GM23338 (cell line): ENCODE results near the gene EED. TPM values are rescaled to one million over a fixed set of nuclear protein-coding genes. Genes with fewer than 3 reads are reported as not detected.

Source experiments
- ATAC-seq: fragments of 200-7000 bp; cut with Tn5 transposase; 3 replicates; pipeline ENCODE4 v1.9.1; 2020
- DNase-seq: peaks from one replicate; pipeline ENCODE4 v3.0.0-alpha.2; 2015; ENCODE audit warnings: low spot score
- H2AFZ ChIP-seq: fragments of 200-600 bp; sonication (generic); 2 replicates; pipeline ENCODE4 v1.8.0; 2016; ENCODE audit warnings: antibody characterized with exemption, mild to moderate bottlenecking, moderate library complexity
- H3F3A ChIP-seq: fragments of 200-600 bp; sonication (generic); replicated peaks from 2 replicates; pipeline ENCODE4 v1.8.0; 2017; ENCODE audit warnings: antibody characterized with exemption, mixed run types, low read depth
- H3K27ac ChIP-seq: fragments of 200-600 bp; sonication (generic); 2 replicates; pipeline ENCODE4 v1.6.1; 2016; ENCODE audit warnings: low read depth
- H3K27me3 ChIP-seq: fragments of 200-600 bp; sonication (generic); 2 replicates; pipeline ENCODE4 v1.8.0; 2016; ENCODE audit warnings: mild to moderate bottlenecking, mixed run types, moderate library complexity; ENCODE audit not compliant: insufficient read depth
- H3K36me3 ChIP-seq: fragments of 200-600 bp; sonication (generic); 2 replicates; pipeline ENCODE4 v1.8.0; 2016; ENCODE audit warnings: mild to moderate bottlenecking; ENCODE audit not compliant: insufficient read depth
- H3K4me1 ChIP-seq: fragments of 200-600 bp; sonication (generic); 2 replicates; pipeline ENCODE4 v1.8.0; 2016; ENCODE audit warnings: mild to moderate bottlenecking, moderate library complexity; ENCODE audit not compliant: insufficient read depth
- H3K4me2 ChIP-seq: fragments of 200-600 bp; sonication (generic); 2 replicates; pipeline ENCODE4 v1.7.1; 2017; ENCODE audit warnings: mixed run types
- H3K4me3 ChIP-seq: fragments of 200-600 bp; sonication (generic); 2 replicates; pipeline ENCODE4 v1.6.1; 2016; ENCODE audit warnings: mixed run types
- H3K79me2 ChIP-seq: fragments of 200-600 bp; sonication (generic); replicated peaks from 2 replicates; pipeline ENCODE4 v1.8.0; 2017; ENCODE audit warnings: mild to moderate bottlenecking; ENCODE audit not compliant: insufficient read depth
- H3K9me2 ChIP-seq: fragments of 200-600 bp; sonication (generic); 2 replicates; pipeline ENCODE4 v1.8.0; 2017; ENCODE audit not compliant: insufficient read depth
- H4K20me1 ChIP-seq: fragments of 200-600 bp; sonication (generic); replicated peaks from 2 replicates; pipeline ENCODE4 v1.8.0; 2017; ENCODE audit warnings: mild to moderate bottlenecking; ENCODE audit not compliant: insufficient read depth
- H3K27ac Mint-ChIP-seq: 2 replicates; pipeline ENCODE4 v1.8.0; 2020; ENCODE audit warnings: inconsistent platforms, mild to moderate bottlenecking, moderate library complexity, mixed read lengths
- H3K27me3 Mint-ChIP-seq: 3 replicates; pipeline ENCODE4 v1.8.0; 2022; ENCODE audit warnings: low read depth, mild to moderate bottlenecking, moderate library complexity, mixed read lengths, inconsistent platforms; ENCODE audit not compliant: insufficient read depth, poor library complexity
- H3K36me3 Mint-ChIP-seq: 3 replicates; pipeline ENCODE4 v1.8.0; 2021; ENCODE audit warnings: low read depth, mild to moderate bottlenecking, inconsistent platforms, moderate library complexity, mixed read lengths
- H3K4me1 Mint-ChIP-seq: 3 replicates; pipeline ENCODE4 v1.8.0; 2020; ENCODE audit warnings: mild to moderate bottlenecking, inconsistent platforms, mixed read lengths
- H3K4me3 Mint-ChIP-seq: 3 replicates; pipeline ENCODE4 v1.8.0; 2021; ENCODE audit warnings: moderate library complexity, mild to moderate bottlenecking, inconsistent platforms, mixed read lengths
- H3K9me3 Mint-ChIP-seq: 3 replicates; pipeline ENCODE4 v1.8.0; 2020; ENCODE audit warnings: moderate library complexity, mild to moderate bottlenecking, inconsistent platforms, mixed read lengths
- CREB1 ChIP-seq: fragments of 250-450 bp; sonication (Bioruptor Pico); IDR thresholded peaks from 2 replicates; pipeline ENCODE4 v1.5.0; 2020; ENCODE audit warnings: low read depth, mild to moderate bottlenecking, moderate library complexity
- EZH2 ChIP-seq: fragments of 200-600 bp; sonication (generic); IDR thresholded peaks from one replicate; pipeline ENCODE4 v1.8.0; 2017; ENCODE audit warnings: antibody characterized with exemption, mild to moderate bottlenecking, low read depth; ENCODE audit not compliant: unreplicated experiment
- EZH2phosphoT487 ChIP-seq: fragments of 200-600 bp; sonication (generic); IDR thresholded peaks from one replicate; pipeline ENCODE4 v1.8.1; 2018; ENCODE audit warnings: antibody characterized with exemption; ENCODE audit not compliant: unreplicated experiment
- JUNB ChIP-seq: IDR thresholded peaks from one replicate; pipeline ENCODE4 v1.6.1; 2016; ENCODE audit warnings: antibody characterized with exemption; ENCODE audit not compliant: unreplicated experiment
- NANOG ChIP-seq: IDR thresholded peaks from 2 replicates; pipeline ENCODE4 v1.6.1; 2016; ENCODE audit warnings: antibody characterized with exemption, borderline replicate concordance
- STAT1 ChIP-seq: IDR thresholded peaks from one replicate; pipeline ENCODE4 v1.6.1; 2016; ENCODE audit warnings: antibody characterized with exemption; ENCODE audit not compliant: unreplicated experiment
- ZNF114 ChIP-seq: fragments of 250-450 bp; sonication (Bioruptor Pico); IDR thresholded peaks from 2 replicates; pipeline ENCODE4 v1.5.0; 2020; ENCODE audit warnings: mild to moderate bottlenecking, moderate library complexity
- ZNF331 ChIP-seq: fragments of 250-450 bp; sonication (Bioruptor Pico); IDR thresholded peaks from 2 replicates; pipeline ENCODE4 v1.5.0; 2020; ENCODE audit warnings: low read depth, mild to moderate bottlenecking, moderate library complexity
- polyA plus RNA-seq: library from polyadenylated mRNA; unstranded; fragments of >200 nt; fragmentation: Nextera tagmentation; extraction: Ambion mirVana; gene quantifications from 2 replicates; pipeline ENCODE4 v1.2.1, GENCODE V29; 2016
- total RNA-seq: library from RNA; depleted of rRNA; stranded (reverse); fragments of >200 nt; shearing (Covaris generic); gene quantifications from 2 replicates; pipeline ENCODE4 v1.2.3, GENCODE V29; 2014
- TF ChIP-seq, protein P1 (sequence below): IDR thresholded peaks from one replicate; pipeline ENCODE4 v1.6.1; 2018; ENCODE audit warnings: antibody characterized with exemption; ENCODE audit not compliant: unreplicated experiment
- TF ChIP-seq, protein P2 (sequence below): IDR thresholded peaks from 2 replicates; pipeline ENCODE4 v1.6.1; 2016; ENCODE audit warnings: antibody characterized with exemption
- TF ChIP-seq, protein P3 (sequence below), 2 experiments: fragments of 200-600 bp in 1 of 2; sonication (generic) in 1 of 2; conservative IDR thresholded peaks; 2 replicates each; pipeline versions ENCODE4 v1.5.1 to v1.6.1; 2016 to 2017; ENCODE audit warnings: antibody characterized with exemption in 2 of 2, low read depth in 2 of 2, mild to moderate bottlenecking in 2 of 2, moderate library complexity in 1 of 2

The EED gene
- total and polyA plus RNA-seq, 2 experiments from 2014 or later = 26.7 to 29.7 TPM

DNA sequence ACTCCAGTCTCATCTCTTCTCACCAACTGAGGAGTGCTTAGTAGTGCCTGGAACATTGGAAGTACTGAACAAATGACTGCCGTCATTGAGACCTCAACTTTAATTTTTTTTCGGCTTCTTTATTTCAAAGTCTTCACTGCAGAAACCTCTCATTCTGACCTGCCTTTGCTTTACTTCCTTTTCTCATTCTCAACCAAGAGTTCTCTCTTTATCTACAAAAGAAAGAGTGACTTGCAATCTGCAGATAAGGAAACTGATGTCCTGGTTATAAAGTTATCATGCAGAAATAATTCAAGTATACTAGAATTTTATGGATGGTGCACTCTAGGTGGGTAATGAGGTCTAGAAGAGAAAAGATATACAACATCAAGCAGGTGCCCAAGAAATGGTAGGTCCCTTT lies 1.2 kb upstream of the EED start (continued):
- TF ChIP-seq, protein P1, sequence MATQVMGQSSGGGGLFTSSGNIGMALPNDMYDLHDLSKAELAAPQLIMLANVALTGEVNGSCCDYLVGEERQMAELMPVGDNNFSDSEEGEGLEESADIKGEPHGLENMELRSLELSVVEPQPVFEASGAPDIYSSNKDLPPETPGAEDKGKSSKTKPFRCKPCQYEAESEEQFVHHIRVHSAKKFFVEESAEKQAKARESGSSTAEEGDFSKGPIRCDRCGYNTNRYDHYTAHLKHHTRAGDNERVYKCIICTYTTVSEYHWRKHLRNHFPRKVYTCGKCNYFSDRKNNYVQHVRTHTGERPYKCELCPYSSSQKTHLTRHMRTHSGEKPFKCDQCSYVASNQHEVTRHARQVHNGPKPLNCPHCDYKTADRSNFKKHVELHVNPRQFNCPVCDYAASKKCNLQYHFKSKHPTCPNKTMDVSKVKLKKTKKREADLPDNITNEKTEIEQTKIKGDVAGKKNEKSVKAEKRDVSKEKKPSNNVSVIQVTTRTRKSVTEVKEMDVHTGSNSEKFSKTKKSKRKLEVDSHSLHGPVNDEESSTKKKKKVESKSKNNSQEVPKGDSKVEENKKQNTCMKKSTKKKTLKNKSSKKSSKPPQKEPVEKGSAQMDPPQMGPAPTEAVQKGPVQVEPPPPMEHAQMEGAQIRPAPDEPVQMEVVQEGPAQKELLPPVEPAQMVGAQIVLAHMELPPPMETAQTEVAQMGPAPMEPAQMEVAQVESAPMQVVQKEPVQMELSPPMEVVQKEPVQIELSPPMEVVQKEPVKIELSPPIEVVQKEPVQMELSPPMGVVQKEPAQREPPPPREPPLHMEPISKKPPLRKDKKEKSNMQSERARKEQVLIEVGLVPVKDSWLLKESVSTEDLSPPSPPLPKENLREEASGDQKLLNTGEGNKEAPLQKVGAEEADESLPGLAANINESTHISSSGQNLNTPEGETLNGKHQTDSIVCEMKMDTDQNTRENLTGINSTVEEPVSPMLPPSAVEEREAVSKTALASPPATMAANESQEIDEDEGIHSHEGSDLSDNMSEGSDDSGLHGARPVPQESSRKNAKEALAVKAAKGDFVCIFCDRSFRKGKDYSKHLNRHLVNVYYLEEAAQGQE = no peak
- TF ChIP-seq, protein P2, sequence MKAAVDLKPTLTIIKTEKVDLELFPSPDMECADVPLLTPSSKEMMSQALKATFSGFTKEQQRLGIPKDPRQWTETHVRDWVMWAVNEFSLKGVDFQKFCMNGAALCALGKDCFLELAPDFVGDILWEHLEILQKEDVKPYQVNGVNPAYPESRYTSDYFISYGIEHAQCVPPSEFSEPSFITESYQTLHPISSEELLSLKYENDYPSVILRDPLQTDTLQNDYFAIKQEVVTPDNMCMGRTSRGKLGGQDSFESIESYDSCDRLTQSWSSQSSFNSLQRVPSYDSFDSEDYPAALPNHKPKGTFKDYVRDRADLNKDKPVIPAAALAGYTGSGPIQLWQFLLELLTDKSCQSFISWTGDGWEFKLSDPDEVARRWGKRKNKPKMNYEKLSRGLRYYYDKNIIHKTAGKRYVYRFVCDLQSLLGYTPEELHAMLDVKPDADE = no peak
- TF ChIP-seq ZNF331 (CRISPR knock-in tag) = no peak
- no peak for TF ChIP-seq ZNF114 (CRISPR knock-in tag)
- no peak for TF ChIP-seq NANOG

DNA sequence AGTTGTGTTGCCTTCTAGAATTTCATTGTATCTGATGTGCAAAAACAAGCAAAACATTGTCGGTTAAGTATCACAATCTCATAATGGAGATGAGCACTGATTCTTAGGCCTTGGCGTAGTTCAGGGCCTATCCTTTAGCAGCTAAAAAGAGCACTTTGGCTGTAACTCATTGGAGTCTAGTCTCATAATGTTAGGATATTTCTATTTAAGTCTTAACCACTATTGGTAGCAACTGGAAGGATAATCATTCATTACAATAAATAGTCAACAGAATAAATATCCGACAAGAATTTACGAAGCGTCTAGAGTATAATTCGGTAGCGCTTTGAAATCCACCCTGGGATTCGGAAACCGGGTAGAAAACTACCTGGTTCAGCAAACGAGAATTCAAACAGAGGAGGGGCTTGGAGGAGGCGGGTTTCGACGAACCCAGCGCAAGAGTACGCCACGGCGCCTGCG lies 461 bp upstream of the EED start:
- no peaks in the 10 kb centered on the region for H3K36me3 ChIP-seq
- 0 out of 2 replicates have a peak overlapping the region, but pooled peaks have one; percentile 1 for H3K27ac ChIP-seq
- no peaks in the 10 kb centered on the region for H3F3A ChIP-seq
- ATAC-seq = peak; percentile 81
- H3K4me3 ChIP-seq = peak overlapping the region; percentile 76
- H3K9me2 ChIP-seq = no peaks in the 10 kb centered on the region
- no peaks in the 10 kb centered on the region for H3K36me3 Mint-ChIP-seq
- H3K79me2 ChIP-seq = peaks cover 38% of the 10 kb centered on the region
- no peak overlapping the region for H3K27ac Mint-ChIP-seq
- H3K4me1 Mint-ChIP-seq = peaks cover 24% of the 10 kb centered on the region
- H3K9me3 Mint-ChIP-seq = no peaks in the 10 kb centered on the region
- peaks cover 23% of the 10 kb centered on the region for H3K4me1 ChIP-seq
- H2AFZ ChIP-seq = no peak overlapping the region
- peaks cover 2% of the 10 kb centered on the region for H3K27me3 Mint-ChIP-seq
- H3K4me3 Mint-ChIP-seq = no peak overlapping the region
- peaks cover 8% of the 10 kb centered on the region; the same call in 1 of the 2 replicates for H4K20me1 ChIP-seq
- DNase-seq = peak; percentile 95
- peaks cover 6% of the 10 kb centered on the region; the same call in 1 of the 2 replicates for H3K27me3 ChIP-seq
- peak overlapping the region; percentile 60 for H3K4me2 ChIP-seq
- TF ChIP-seq EZH2 (no peak), EZH2phosphoT487 (no peak), CREB1 (no peak), STAT1 (no peak), JUNB (no peak), NANOG (no peak), ZNF331 (CRISPR knock-in tag) (no peak)
- TF ChIP-seq, protein P1 = no peak
- TF ChIP-seq, protein P3, sequence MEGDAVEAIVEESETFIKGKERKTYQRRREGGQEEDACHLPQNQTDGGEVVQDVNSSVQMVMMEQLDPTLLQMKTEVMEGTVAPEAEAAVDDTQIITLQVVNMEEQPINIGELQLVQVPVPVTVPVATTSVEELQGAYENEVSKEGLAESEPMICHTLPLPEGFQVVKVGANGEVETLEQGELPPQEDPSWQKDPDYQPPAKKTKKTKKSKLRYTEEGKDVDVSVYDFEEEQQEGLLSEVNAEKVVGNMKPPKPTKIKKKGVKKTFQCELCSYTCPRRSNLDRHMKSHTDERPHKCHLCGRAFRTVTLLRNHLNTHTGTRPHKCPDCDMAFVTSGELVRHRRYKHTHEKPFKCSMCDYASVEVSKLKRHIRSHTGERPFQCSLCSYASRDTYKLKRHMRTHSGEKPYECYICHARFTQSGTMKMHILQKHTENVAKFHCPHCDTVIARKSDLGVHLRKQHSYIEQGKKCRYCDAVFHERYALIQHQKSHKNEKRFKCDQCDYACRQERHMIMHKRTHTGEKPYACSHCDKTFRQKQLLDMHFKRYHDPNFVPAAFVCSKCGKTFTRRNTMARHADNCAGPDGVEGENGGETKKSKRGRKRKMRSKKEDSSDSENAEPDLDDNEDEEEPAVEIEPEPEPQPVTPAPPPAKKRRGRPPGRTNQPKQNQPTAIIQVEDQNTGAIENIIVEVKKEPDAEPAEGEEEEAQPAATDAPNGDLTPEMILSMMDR (conservative IDR thresholded peaks at IDR 0.05; ENCODE audit: low read depth in 2 of 2) = no peak
